ENCODE results near the gene PDE4B.

PDE4B gene

DNA sequence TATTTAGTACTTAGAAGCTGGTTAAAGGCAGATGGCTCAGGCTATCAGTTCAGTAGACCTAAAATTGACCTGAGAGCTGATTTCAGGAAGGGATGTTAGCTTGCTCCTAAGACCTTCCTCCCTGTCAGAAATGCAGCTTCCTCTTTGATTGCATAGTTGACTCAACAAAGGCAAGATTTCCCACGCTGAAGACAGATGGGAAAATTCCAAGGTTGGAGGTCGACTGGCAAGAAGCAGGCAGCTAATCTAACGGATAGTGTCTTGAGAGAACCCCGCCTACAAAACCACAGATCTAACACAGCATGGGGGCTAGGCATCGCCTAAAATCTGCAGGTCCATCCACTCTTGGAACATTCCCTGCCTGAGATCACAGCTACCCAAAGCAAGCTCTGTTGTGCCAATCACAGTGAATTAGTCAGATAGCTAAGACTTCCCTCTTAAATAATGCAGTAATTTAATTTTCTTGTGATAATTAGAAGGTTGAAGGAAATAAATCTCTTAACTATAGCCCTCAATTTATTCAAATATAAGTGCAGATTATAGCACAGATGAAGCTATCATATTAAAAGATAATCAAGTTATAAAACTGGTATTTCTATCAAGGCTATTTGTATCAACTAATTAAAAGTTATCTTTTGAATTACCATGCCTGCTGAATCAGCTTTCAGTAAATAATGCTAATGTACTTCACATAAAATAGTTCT is 383.5 kb downstream of the PDE4B start:
- TF ChIP-seq, protein P1, sequence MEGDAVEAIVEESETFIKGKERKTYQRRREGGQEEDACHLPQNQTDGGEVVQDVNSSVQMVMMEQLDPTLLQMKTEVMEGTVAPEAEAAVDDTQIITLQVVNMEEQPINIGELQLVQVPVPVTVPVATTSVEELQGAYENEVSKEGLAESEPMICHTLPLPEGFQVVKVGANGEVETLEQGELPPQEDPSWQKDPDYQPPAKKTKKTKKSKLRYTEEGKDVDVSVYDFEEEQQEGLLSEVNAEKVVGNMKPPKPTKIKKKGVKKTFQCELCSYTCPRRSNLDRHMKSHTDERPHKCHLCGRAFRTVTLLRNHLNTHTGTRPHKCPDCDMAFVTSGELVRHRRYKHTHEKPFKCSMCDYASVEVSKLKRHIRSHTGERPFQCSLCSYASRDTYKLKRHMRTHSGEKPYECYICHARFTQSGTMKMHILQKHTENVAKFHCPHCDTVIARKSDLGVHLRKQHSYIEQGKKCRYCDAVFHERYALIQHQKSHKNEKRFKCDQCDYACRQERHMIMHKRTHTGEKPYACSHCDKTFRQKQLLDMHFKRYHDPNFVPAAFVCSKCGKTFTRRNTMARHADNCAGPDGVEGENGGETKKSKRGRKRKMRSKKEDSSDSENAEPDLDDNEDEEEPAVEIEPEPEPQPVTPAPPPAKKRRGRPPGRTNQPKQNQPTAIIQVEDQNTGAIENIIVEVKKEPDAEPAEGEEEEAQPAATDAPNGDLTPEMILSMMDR (IDR thresholded peaks at IDR 0.05) = no peak

DNA sequence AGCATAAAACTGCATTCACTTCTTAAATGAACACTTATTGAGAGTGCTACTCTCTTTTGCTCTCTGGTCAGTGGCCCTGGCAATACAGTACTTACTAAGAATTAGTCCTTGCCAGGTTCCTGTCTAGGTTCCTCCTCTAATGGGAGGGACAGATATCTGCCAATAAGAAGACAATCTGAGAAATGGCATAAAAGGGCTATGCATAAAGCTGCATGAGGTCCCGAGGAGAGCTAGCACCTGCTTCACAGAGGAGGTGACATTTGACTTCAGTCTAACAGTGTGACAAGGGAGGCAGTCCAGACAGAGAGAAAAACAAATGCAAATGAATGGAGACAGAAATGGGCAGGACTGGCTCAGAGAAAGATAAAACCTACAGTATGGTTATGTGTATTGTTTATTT is 384.1 kb downstream of the PDE4B start:
- TF ChIP-seq, protein P1 (IDR thresholded peaks at IDR 0.05) = no peak

DNA sequence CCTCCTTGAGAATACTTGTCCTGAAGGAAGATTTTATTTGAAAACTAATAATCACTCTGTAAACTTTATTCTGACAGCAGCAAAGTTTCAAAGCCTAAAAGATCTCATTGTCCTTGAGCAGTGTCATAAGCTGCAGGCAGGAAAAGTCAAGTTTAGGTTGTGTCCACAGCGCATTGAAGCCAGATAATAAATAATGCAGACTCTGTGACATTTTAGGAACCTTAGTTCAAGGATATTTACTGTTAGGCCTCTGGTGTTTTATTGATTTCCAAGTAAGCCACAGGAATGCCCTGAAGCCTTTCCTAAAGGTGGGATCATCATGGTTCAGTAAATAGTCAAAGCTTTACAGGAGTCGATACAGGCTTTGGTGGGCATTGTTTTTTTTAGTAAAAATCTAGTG is 384.8 kb downstream of the PDE4B start:
- TF ChIP-seq, protein P1 (IDR thresholded peaks at IDR 0.05) = no peak

DNA sequence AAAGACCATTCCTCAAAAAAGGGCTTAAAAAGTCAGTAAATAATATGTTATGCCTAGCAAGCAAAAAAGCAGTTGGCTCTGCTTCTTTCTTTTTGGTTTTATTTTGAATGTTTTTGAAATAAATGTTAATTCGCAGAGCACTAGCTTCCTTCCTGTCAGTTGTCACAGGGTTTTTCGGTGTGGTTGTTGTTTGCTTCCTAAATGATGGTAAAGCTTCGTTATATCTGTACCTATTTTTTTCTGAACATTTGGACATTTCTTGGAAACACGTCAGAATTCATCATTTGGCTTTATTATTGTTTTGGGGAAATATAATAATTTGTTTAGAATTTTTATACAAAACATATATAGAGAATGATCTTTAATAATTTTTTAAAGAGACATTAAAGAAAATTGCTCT is 389.3 kb downstream of the PDE4B start:
- TF ChIP-seq, protein P1 (IDR thresholded peaks at IDR 0.05) = no peak

DNA sequence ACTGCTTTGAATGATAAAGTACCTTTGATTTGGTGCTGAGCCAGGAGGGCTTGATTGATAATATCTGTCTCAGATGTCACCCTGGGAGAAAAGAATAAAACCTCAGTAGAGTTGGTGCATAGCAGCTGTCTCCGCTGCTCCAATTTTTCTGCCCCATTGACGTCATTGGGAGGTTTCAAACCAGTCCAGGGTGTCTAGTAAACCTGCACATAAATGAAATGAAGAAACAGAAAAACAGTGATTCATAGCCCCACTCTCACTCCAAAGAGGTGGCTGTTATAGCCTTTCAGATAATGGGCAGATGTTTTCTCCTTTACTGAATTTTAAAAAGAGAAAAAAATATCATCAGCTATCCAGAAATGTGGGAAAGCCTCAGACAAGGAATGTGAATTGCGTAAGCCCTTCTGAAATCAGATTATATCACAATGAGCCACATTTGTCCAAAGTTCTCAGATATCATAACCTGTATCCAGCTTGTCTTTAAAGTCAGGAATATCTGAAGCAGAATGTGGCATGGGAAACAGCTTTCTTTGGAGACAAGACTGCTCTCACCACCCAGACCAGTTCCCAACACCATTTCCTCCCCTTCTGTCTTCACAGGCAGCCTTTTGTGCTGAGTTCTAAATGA is 390.0 kb downstream of the PDE4B start:
- TF ChIP-seq, protein P1 (IDR thresholded peaks at IDR 0.05) = no peak

DNA sequence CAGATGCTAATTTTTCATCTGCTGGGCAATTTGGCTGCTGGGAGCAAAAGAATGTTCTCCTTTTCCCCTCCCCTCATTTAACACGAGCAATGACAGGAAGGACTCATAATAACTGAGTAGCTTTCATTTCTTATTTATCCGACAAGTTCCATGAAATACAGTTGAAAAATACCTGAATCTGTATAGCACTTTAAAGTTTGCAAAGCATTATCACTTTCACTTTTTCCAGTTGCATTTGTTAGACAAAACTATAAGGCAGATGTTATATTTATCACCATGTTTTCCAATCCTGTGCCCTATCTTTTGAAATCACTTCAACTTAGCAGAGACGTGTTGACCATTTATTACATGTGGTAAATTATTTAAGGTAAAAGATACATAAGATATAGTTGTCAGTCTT is 390.7 kb downstream of the PDE4B start:
- TF ChIP-seq, protein P1 (IDR thresholded peaks at IDR 0.05) = no peak

DNA sequence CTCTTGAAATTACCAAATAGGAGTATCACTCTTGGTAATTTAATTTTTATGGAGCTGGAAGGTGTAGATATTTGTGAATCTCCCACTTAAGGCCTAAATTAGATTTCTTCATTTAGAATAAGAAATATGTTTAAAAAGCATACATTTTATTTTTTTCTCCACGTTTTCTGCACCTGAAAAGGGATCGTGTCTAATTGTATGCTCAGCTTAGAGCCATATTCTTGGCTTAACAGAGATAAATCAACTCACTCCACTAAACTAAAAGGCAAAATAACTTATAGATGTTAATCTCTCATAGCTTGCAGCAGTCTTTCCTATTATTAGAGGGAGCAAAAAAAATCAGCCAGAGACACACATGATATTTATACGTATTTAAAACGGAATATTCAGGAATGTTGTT is 404.4 kb downstream of the PDE4B start:
- TF ChIP-seq, protein P1 (IDR thresholded peaks at IDR 0.05) = no peak

Measured in LNCAP (cell line).